Kidney epithelial cell (primary cell): ENCODE results near the gene SH2D2A. TPM values are rescaled to one million over a fixed set of nuclear protein-coding genes. Genes with fewer than 3 reads are reported as not detected.

Source experiments
- DNase-seq: peaks from one replicate; pipeline ENCODE4 v3.0.0-alpha.2; 2010; ENCODE audit warnings: low read depth
- H3K27me3 ChIP-seq: 2 replicates; pipeline ENCODE4 v1.6.0; 2011; ENCODE audit warnings: low read length; ENCODE audit not compliant: control insufficient read depth, insufficient read depth
- H3K36me3 ChIP-seq: 2 replicates; pipeline ENCODE4 v1.5.1; 2011; ENCODE audit warnings: low read length; ENCODE audit not compliant: control insufficient read depth, insufficient read depth
- H3K4me3 ChIP-seq: 2 replicates; pipeline ENCODE4 v1.5.1; 2011; ENCODE audit warnings: low read depth, mild to moderate bottlenecking, control low read depth, low read length
- CTCF ChIP-seq: IDR thresholded peaks from 2 replicates; pipeline ENCODE4 v1.5.1; 2011; ENCODE audit warnings: mild to moderate bottlenecking, moderate library complexity, low read length, control low read depth, inconsistent platforms; ENCODE audit not compliant: insufficient read depth, poor library complexity, severe bottlenecking
- total RNA-seq: library from RNA; depleted of rRNA; stranded (reverse); fragments of >200 nt; gene quantifications from 2 replicates; pipeline ENCODE4 v1.2.3, GENCODE V29; 2015

SH2D2A gene
- total RNA-seq, 1 donor from 2014 or later, result 2.3 TPM

GRCh38 chr1:156807627-156808026 lies 9.0 kb downstream of the SH2D2A start:
- no peak for DNase-seq

GRCh38 chr1:156806512-156807440 lies 9.9 kb downstream of the SH2D2A start:
- Histone ChIP-seq H3K4me3 (no peak overlapping the region), H3K27me3 (no peaks in the 10 kb centered on the region), H3K36me3 (no peaks in the 10 kb centered on the region)
- no peak for TF ChIP-seq CTCF
- no peak for DNase-seq

More at GRCh38 chr1:156807627-156808026, 9.0 kb downstream of the SH2D2A start:
- H3K36me3 ChIP-seq, result no peaks in the 10 kb centered on the region
- H3K27me3 ChIP-seq, result no peaks in the 10 kb centered on the region
- TF ChIP-seq CTCF, result no peak
- H3K4me3 ChIP-seq, result no peak overlapping the region

GRCh38 chr1:156805766-156806511 lies 10.7 kb downstream of the SH2D2A start:
- Histone ChIP-seq H3K36me3 (no peaks in the 10 kb centered on the region), H3K27me3 (no peaks in the 10 kb centered on the region), H3K4me3 (no peak overlapping the region)
- no peak for TF ChIP-seq CTCF
- no peak for DNase-seq

- DNase-seq, result no peak
Observed at GRCh38 chr1:156804572-156805243, 11.9 kb downstream of the SH2D2A start.

GRCh38 chr1:156804026-156804425 lies 12.6 kb downstream of the SH2D2A start:
- Histone ChIP-seq H3K36me3 (no peaks in the 10 kb centered on the region), H3K27me3 (no peaks in the 10 kb centered on the region), H3K4me3 (no peak overlapping the region)
- no peak for TF ChIP-seq CTCF
- DNase-seq, result no peak

More at GRCh38 chr1:156804572-156805243, 11.9 kb downstream of the SH2D2A start:
- no peak overlapping the region for H3K4me3 ChIP-seq
- H3K27me3 ChIP-seq, result no peaks in the 10 kb centered on the region
- no peaks in the 10 kb centered on the region for H3K36me3 ChIP-seq
- no peak for TF ChIP-seq CTCF
